OCI-M1 (cell line): ENCODE measurements around the gene EXPH5.
A peak's percentile ranks its signal among the peaks of the same experiment; 100 is the strongest.
"Not testable (repeated sequence)": the region's sequence is repeated elsewhere in the genome, so short reads cannot be mapped to it uniquely, and the experiment has no call there.

Source experiments
- DNase-seq: peaks from one replicate; lab custom pipeline; 2025; lab: John Stamatoyannopoulos, UW

The EXPH5 gene

GRCh38 chr11:108593214-108593922, at the start of gene EXPH5:
EXPH5 (minus strand) TSS chr11:108593768; CDS start chr11:108593536, 232 bp downstream.
- peak; percentile 87 for DNase-seq

DNA sequence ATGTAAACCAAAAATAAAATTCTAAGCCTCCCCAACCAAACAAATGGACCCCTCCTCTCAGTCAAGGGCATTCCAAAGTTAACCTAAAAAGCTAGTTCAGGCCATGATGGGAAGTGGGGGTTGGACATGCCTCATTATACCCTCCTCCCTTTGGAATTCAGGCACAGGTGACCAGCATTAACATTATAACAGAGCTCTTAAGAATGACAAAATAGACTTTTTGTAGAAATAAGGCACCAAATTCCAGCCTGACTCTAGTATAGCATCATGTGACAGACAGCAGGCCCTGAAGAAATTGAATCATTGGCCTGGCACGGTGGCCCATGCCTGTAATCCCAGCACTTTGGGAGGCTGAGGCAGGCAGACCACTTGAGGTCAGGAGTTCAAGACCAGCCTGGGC, 48.2 kb upstream of the EXPH5 start:
- DNase-seq: not testable (repeated sequence)

DNA sequence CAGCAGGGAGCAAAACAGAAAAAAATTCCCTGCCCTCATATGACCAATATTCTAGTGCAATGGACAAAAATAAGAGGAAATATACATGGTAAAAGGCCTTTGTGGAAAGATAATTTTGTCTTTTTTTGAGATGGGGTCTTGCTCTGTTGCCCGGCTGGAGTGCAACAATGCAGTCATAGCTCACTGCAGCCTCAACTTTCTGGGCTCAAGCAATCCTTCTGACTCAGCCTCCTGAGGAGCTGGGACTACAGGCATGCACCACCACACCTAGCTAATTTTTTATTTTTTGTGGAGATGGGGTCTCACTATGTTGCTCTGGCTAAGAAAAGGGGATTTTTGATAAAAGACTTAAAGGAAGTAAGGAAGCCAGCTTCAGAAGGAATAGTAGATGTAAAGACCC, 45.6 kb upstream of the EXPH5 start:
- no peak for DNase-seq

- no peak for DNase-seq
Observed at GRCh38 chr11:108636222-108636621, 42.7 kb upstream of the EXPH5 start.

DNA sequence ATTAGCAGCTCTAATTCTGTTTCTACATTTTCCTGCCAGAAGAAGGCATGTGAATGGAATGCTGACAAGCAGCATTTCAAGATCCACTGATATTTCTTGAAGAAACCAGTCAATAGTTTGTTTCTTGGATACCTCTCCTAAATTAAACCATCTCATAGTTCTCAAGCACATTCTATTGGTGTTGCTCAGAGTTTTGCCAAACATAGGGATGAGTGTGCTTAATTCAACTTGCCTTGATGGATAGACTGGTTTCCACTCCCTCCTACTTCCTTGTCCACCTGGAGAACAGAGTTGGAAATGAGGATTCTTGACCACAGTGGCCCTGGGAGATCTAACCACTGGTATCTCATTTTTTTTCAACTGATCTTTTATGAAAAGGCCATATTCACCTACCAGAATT, 41.5 kb upstream of the EXPH5 start:
- DNase-seq: no peak

- DNase-seq: no peak
Observed at GRCh38 chr11:108632041-108632704, 38.6 kb upstream of the EXPH5 start.

DNA sequence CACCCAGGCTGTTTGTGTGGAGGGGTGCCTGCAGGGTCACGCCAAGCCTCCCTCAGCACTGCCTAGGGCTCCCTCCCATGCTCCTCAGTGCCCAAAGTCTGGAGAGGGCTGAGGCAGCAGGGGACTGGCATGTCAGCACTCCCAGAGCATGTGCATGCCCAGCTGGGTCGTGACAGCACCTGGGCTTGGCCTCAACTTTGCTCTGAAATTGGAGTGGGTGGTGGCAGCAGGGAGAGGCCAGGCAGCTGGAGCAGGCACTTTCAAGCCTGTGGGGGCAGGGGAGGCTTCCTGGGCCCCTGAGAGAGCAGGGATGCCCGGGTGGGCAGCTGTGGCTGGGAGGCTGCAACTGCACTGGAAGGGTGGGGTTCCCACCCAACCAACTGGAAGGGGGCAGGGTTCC, 35.7 kb upstream of the EXPH5 start:
- no peak for DNase-seq

- no peak for DNase-seq
Observed at GRCh38 chr11:108628812-108629211, 35.2 kb upstream of the EXPH5 start.

- DNase-seq: no peak
Observed at GRCh38 chr11:108628326-108628725, 34.8 kb upstream of the EXPH5 start.

GRCh38 chr11:108624196-108624925, 30.8 kb upstream of the EXPH5 start:
- no peak for DNase-seq

DNA sequence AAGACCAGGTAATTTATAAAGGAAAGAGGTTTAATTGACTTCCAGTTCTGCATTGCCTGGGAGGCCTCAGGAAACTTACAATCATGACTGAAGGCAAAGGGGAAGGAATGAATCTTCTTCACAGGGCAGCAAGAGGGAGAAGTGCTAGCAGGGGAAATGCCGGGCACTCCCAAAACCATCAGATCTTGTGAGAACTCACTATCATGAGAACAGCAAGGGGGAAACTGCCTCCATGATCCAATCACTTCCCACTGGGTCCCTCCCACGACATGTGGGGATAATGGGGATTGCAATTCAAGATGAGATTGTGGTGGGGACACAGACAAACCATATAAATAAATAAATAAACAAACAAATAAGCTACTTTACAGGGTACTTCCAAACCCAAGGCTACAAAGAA, 28.8 kb upstream of the EXPH5 start:
- no peak for DNase-seq

DNA sequence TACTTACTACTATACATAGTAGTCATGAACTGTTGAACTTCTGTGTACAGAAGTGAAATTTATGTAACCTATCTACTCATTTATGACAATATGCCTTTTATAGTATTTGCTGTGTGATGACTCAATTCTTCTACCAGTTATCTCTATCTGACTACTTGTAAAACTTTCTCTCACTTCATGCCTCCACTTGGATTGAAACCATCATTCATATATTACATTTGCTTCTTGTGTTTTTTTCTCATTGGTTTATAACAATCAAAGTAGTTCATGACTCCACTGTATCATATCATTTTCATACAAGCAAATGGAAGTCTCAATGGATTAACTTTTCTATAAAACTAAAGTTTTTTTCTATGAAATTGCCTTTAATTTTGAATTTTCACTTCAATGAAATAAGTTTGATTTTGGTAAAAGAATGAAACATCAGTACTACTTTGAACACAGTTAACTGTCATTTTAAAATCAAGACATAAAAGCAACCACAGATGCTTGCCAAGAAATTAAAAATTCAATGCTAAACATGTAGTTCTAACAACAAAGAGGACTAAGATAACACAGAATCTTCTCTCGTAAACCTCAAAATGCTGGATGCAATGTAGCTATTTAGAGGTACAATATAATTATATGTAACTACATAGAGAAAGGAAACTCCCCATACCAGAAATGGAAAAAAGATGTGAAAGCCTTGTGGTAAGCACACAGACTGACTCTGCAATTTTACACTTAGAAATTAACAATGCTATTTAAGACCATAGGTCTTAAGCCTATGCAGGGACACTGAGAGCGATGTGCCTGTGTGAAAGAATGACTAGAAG, 27.6 kb upstream of the EXPH5 start:
- no peak for DNase-seq

GRCh38 chr11:108618529-108618928, 25.0 kb upstream of the EXPH5 start:
- DNase-seq: no peak

DNA sequence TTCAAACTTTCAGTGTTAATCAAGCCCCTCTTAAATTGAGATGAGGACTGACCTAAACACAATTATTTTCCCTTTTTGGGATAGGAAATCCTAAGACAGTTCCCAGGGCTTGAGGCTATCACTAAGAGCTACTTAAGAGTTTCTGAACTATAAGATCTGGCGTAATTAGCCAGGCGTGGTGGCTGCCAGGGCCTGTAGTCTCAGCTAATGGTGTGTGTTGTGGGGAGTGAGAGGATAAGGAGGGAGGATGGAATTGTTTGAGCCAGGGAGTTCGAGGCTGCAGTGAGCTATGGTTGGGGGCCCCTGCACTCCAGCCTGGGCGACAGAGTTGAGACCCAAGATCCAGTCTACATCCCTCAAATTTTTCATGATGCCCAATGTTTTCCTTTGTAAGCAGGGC, 23.5 kb upstream of the EXPH5 start:
- DNase-seq: no peak

- DNase-seq: no peak
Observed at GRCh38 chr11:108616549-108616948, 23.0 kb upstream of the EXPH5 start.

GRCh38 chr11:108614086-108614485, 20.5 kb upstream of the EXPH5 start:
- DNase-seq: no peak

DNA sequence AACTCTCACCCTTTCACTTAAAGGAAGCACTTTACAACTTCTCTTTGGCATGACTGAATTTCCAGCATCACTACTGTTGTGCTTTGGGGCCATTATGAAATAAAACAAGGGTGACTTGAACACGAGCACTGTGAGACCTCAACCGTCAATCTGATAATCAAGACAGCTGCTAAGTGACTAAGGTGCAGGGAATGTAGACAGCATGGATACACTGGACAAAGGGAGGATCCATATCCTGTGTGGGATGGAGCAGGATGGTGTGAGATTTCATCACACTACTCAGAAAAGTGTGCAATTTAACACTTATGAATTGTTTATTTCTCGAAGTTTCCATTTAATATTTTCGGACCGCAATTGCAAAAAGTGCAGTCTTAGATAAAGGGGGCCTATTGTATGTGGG, 16.1 kb upstream of the EXPH5 start:
- no peak for DNase-seq

DNA sequence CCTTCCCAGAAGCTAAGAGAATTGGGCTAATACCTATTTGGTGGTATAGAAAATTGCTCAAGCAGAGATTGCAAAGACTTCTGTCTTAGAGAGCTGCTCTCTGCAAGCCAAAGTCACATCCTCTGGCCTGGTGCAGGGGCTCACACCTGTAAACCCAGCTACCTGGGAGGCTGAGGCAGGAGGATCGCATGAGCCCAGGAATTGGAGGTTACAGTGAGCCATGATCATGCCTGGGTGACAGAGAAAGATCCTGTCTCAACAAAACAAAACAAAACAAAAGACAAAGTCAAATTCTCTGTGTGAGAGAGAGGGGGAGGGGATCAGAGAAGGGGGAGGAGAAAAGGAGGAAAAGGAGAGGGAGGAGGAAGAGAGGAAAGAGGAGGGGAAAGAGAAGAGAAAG, 15.0 kb upstream of the EXPH5 start:
- DNase-seq: no peak

DNA sequence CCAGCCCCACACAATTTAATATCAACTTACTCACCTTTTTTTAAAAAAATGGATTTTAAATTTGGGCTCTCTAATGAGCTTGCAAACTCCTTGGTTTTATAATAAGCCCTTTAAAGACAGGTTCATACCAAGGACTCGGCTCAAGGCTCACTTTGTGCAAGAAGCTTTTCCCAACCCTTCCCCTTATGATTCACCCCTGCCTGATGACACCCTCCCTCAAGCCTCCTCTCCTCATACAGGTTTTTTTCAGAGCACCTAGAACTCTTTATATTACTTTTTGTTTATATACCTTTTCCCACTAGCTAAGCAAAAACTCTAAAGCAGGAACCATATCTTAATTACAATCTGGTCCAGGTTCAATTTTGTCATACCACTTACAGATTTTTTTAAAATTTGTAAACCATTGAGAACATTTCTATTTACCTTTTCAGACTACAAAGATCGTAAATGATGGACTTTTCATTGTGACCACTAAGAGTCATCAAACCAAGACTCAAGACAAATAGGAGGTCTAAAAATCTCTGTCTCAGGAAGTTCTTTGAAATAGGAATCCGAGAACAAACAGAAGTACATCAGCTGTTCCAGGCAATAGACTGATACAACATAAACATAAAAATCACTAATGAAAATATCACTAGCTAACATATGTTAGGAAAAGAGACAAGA, 13.1 kb upstream of the EXPH5 start:
- DNase-seq: no peak

DNA sequence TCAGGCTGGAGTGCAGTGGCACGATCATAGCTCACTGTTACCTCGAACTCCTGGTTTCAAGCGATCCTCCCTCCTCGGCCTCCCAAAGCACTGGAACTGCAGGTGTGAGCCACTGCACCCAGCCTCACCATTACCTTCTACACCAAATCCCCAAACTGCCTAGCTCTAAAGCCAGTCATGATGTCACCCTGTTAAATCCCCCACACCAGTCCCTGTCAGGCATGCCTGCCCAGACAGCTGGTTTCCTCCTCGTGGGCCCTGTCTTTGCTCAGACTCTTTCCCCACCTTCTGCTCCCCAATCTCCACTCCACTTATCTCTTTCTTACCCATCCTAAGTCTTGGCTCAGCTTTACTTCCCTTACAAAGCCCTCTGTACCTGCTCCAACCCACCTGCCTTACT, 12.5 kb upstream of the EXPH5 start:
- no peak for DNase-seq

DNA sequence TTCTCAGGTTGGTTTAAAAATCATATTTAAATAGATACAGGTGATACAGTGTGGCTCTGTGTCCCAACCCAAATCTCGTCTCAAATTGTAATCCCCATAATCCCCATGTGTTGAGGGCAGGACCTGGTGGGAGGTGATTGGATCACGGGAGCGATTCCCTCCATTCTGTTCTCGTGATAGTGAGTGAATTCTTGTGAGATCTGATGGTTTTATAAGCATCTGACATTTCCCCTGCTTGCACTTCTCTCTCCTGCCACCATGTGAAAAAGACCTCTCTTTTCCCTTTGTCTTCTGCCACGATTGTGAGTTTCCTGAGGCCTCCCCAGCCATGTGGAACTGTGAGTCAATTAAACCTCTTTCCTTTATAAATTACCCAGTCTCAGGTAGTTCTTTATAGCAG, 9.2 kb upstream of the EXPH5 start:
- peak; percentile 24 for DNase-seq

- DNase-seq: no peak
Observed at GRCh38 chr11:108601150-108601549, 7.6 kb upstream of the EXPH5 start.
